IPS-18a (cell line): Measurements from ENCODE around the gene USP50.

Source experiments
- H3K27ac ChIP-seq: one replicate; pipeline ENCODE4 v1.5.1; 2013; ENCODE audit warnings: low read length
- H3K27me3 ChIP-seq: one replicate; pipeline ENCODE4 v1.6.1; 2013; ENCODE audit warnings: mild to moderate bottlenecking, low read length; ENCODE audit not compliant: control insufficient read depth, insufficient read depth
- H3K36me3 ChIP-seq: one replicate; pipeline ENCODE4 v1.6.1; 2013; ENCODE audit warnings: low read depth, low read length; ENCODE audit not compliant: control insufficient read depth
- H3K4me1 ChIP-seq: one replicate; pipeline ENCODE4 v1.6.1; 2013; ENCODE audit warnings: low read depth, low read length; ENCODE audit not compliant: control insufficient read depth
- H3K4me3 ChIP-seq: one replicate; pipeline ENCODE4 v1.5.1; 2013; ENCODE audit warnings: low read length
- H3K9ac ChIP-seq: one replicate; pipeline ENCODE4 v1.6.1; 2013; ENCODE audit warnings: mild to moderate bottlenecking, low read length, moderate library complexity
- H3K9me3 ChIP-seq: one replicate; pipeline ENCODE4 v1.6.1; 2013; ENCODE audit warnings: low read depth, low read length; ENCODE audit not compliant: control insufficient read depth

USP50 gene

DNA sequence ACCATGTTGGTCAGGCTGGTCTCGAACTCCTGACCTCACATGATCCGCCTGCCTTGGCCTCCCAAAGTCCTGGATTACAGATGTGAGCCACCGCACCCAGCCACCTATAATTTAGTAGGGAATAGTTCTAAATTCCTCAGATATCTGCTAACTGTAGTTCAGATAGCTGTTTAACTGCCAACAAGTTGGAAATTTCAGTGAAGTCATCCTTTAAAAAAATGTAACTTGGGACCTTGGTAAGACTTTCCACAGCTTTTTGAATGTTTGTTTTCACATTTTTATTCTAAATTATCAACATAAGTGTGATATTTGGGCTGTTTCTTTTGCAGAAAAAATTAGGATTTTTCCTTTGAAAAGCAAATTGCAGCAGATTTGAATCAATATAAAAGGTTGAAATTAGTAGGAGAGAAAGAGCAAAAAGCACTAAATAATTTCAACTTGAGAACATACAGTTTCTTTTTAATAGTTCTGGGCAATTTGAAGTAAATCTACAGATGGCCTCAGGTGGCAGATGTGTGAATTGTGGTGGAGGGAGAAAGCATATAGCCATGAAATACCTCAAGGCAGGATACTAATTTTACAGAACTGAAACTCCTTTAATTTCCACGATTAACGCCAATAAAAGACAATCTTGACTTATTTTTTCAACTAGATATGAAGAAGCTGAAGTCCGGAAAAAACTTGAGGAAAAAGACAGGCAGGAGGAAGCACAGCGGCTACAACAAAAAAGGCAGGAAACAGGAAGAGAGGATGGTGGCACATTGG is 87.9 kb downstream of the USP50 start:
- Histone ChIP-seq H3K27me3 (no peaks in the 10 kb centered on the region), H3K9me3 (no peaks in the 10 kb centered on the region), H3K9ac (no peak overlapping the region), H3K4me3 (no peak overlapping the region), H3K36me3 (peaks cover 22% of the 10 kb centered on the region), H3K4me1 (no peaks in the 10 kb centered on the region), H3K27ac (no peak overlapping the region)

DNA sequence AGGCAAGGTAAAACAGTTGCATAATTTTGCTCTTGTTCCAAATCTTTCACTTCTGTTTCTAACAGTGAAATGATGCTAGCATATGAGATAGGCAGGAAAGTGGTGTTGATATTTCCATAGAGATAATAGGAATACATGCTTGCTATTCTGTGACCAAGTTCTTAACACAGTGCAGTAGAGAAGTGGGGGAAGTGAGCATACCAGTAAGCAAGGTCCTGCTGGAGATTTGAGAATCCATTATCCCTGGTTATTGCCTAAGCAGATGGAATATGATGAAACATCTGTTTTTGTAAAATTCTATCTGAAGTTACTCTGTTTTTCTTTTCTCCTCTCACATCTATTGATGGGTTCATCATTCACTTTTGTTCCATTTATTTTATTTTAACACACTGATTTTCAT is 93.5 kb downstream of the USP50 start:
- no peaks in the 10 kb centered on the region for H3K9me3 ChIP-seq
- H3K4me3 ChIP-seq = no peak overlapping the region
- H3K9ac ChIP-seq = no peak overlapping the region
- H3K27ac ChIP-seq = no peak overlapping the region
- peaks cover 17% of the 10 kb centered on the region for H3K36me3 ChIP-seq
- no peaks in the 10 kb centered on the region for H3K4me1 ChIP-seq
- no peaks in the 10 kb centered on the region for H3K27me3 ChIP-seq
